ENCODE data around the gene C12orf43. TPM values are rescaled to one million over a fixed set of nuclear protein-coding genes. Genes with fewer than 3 reads are reported as not detected.

C12orf43 gene
- total and polyA plus RNA-seq, 3 experiments from 2014 or later: 24.9 to 40.3 (median 38.1) TPM

DNA sequence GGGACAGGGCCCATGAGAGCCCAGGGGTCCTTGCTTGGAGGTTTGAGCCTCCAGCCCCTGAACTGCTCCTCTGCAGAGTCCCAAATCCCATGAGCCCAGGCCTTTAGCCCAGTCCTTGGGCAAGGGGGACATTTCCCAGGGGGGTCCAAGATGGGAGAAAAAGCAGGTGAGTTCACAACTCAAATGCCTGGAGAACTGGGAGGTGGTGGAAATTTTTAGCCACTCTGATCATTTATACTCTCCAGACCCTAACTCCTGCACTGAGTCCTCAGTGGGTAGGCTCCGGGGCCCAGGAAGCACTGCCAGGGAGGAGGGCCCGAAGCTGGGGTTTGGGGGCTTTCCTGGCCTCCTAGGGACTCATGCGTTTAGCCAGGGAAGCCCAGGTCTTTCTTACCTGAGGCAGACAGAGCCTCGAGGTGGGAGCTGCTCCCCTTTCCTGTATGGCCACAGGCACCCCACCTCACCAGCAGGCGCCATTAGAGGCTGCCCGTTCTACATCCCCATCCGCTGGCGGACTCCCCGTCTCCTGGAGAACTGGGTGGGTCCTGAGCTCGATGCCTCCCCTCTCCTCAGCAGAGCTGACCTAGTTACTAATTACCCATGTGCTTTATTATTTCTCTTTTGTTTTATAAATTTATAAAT lies 36.9 kb downstream of the C12orf43 start:
- Mint-ChIP-seq H3K4me3 (no peak overlapping the region), H3K27ac (no peak overlapping the region), H3K36me3 (no peaks in the 10 kb centered on the region), H3K9me3 (no peaks in the 10 kb centered on the region), H3K27me3 (no peaks in the 10 kb centered on the region), H3K4me1 (no peaks in the 10 kb centered on the region)
- Histone ChIP-seq H3K36me3 (ENCODE audit: insufficient read depth, low read length) (no peaks in the 10 kb centered on the region), H3K27me3 (ENCODE audit: insufficient read depth, low read length, poor library complexity, severe bottlenecking) (no peaks in the 10 kb centered on the region), H3K9me3 (ENCODE audit: low read length) (no peaks in the 10 kb centered on the region), H3K4me1 (ENCODE audit: insufficient read depth, low read length) (no peaks in the 10 kb centered on the region), H3K4me3 (ENCODE audit: low read length) (no peak overlapping the region), H3K27ac (ENCODE audit: low read depth, low read length) (no peak overlapping the region)
- CTCF ChIA-PET: interaction anchor here (1.4 kb wide), 1 partner anchor 80 kb away, joined by 4 read pairs; no protein-coding TSS in a partner anchor
- POLR2A ChIA-PET: no interaction called here
- DNase-seq: no peak

DNA sequence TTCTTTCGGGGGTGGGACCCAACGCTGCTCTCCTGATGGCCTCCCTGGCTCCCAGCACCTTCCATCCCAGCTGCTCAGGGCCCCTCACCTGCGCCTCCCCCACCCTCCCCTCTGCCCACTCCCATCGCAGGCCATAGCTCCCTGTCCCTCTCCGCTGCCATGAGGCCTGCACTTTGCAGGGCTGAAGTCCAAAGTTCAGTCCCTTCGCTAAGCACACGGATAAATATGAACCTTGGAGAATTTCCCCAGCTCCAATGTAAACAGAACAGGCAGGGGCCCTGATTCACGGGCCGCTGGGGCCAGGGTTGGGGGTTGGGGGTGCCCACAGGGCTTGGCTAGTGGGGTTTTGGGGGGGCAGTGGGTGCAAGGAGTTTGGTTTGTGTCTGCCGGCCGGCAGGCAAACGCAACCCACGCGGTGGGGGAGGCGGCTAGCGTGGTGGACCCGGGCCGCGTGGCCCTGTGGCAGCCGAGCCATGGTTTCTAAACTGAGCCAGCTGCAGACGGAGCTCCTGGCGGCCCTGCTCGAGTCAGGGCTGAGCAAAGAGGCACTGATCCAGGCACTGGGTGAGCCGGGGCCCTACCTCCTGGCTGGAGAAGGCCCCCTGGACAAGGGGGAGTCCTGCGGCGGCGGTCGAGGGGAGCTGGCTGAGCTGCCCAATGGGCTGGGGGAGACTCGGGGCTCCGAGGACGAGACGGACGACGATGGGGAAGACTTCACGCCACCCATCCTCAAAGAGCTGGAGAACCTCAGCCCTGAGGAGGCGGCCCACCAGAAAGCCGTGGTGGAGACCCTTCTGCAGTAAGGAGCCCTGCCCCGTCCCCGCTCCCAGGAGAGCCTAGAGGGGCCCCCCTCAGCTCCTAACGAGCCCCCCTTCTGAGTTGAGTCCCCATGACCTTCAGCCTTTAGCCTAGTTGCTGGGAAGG lies 37.7 kb downstream of the C12orf43 start, which contains the start of gene HNF1A:
HNF1A (plus strand) TSS at position 248 of the 924 bp plus-strand sequence; CDS start at position 474, 226 bp downstream.
- no peaks in the 10 kb centered on the region for H3K4me1 Mint-ChIP-seq
- H3K36me3 Mint-ChIP-seq: no peaks in the 10 kb centered on the region
- no peaks in the 10 kb centered on the region for H3K9me3 Mint-ChIP-seq
- H3K4me1 ChIP-seq (ENCODE audit: insufficient read depth, low read length): no peaks in the 10 kb centered on the region
- H3K36me3 ChIP-seq (ENCODE audit: insufficient read depth, low read length): no peaks in the 10 kb centered on the region
- no peak within 1 kb of the TSS for H3K4me3 Mint-ChIP-seq
- no peaks in the 10 kb centered on the region for H3K27me3 Mint-ChIP-seq
- H3K4me3 ChIP-seq (ENCODE audit: low read length): no peak within 1 kb of the TSS
- DNase-seq: no peak
- ChIA-PET POLR2A (no interaction called here), CTCF (no interaction called here)
- peak within 1 kb of the TSS in 1 of 8 donors; percentile 43 for H3K27ac Mint-ChIP-seq
- H3K27ac ChIP-seq (ENCODE audit: low read depth, low read length): no peak within 1 kb of the TSS
- H3K27me3 ChIP-seq (ENCODE audit: insufficient read depth, low read length, poor library complexity, severe bottlenecking): no peaks in the 10 kb centered on the region
- H3K9me3 ChIP-seq (ENCODE audit: low read length): no peaks in the 10 kb centered on the region

DNA sequence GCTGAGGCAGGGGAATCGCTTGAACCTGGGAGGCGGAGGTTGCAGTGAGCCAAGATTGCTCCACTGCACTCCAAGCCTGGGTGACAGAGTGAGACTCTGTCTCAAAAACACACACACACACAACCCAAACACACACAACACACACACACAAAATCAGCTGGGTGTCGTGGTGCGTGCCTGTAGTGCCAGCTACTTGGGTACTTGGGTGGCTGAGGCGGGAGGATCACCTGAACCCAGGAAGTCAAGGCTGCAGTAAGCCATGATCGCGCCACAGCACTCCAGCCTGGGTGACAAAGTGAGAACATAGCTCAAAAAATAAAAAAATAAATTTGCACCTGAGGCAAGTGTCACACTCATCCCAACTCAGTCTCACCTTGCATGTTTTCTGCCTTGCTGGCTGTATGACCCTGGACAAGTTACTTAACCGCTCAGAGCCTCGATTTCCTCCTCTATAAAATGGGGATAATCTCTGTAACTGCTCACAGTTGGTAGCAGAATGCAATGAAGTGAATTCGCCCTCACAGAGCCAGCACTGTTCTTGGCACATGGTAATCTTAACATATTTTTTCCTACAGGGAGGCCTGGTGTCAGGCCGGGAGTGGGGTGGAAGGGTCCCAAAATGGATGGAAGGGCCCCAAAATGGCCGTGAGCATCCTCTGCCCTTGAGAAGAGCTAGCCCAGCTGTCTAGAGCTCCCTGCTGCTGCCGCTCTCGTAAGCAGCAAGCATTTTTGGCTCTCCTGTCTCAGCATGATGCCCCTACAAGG lies 38.6 kb downstream of the C12orf43 start:
- POLR2A ChIA-PET: no interaction called here
- no peaks in the 10 kb centered on the region for H3K9me3 Mint-ChIP-seq
- no peak overlapping the region for H3K27ac ChIP-seq (ENCODE audit: low read depth, low read length)
- CTCF ChIA-PET: no interaction called here
- no peaks in the 10 kb centered on the region for H3K27me3 Mint-ChIP-seq
- no peak overlapping the region for H3K4me3 ChIP-seq (ENCODE audit: low read length)
- no peak overlapping the region for H3K4me3 Mint-ChIP-seq
- no peaks in the 10 kb centered on the region for H3K4me1 Mint-ChIP-seq
- H3K27ac Mint-ChIP-seq: peak overlapping the region in 1 of 8 donors; percentile 43
- no peaks in the 10 kb centered on the region for H3K4me1 ChIP-seq (ENCODE audit: insufficient read depth, low read length)
- no peaks in the 10 kb centered on the region for H3K36me3 Mint-ChIP-seq
- H3K9me3 ChIP-seq (ENCODE audit: low read length): no peaks in the 10 kb centered on the region
- H3K36me3 ChIP-seq (ENCODE audit: insufficient read depth, low read length): no peaks in the 10 kb centered on the region
- DNase-seq: no peak
- H3K27me3 ChIP-seq (ENCODE audit: insufficient read depth, low read length, poor library complexity, severe bottlenecking): no peaks in the 10 kb centered on the region

DNA sequence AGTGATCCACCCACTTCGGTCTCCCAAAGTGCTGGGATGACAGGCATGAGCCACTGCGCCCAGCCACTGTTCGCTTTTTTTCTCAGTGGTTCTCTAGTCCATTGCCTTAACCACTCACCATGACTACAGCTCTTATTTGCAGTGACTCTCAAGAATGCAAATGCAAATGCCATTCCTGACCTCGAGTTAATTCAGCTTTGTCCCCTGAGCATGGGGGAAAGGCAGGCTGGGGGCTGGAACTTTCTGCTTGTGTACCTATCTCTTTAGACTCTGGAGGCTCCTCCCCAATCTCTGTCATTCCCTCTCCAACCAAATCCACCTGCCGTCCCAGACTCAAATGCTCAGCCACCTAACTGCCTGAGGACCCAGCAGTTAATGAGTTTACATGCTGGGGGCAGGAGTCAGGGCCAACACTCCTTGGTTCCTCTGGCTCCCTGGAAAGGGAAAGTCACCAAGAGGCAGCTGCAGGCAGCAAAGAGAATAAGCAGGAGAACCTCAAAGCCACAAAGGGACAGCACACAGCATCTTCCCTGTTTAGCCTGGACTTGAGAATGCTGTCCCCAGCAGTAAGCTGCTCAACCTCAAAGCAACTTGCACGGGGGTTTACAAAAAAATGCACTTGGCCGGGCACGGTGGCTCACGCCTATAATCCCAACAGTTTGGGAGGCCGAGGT lies 43.3 kb downstream of the C12orf43 start:
- Histone ChIP-seq H3K9me3 (ENCODE audit: low read length) (no peaks in the 10 kb centered on the region), H3K36me3 (ENCODE audit: insufficient read depth, low read length) (no peaks in the 10 kb centered on the region), H3K27ac (ENCODE audit: low read depth, low read length) (no peak overlapping the region), H3K4me1 (ENCODE audit: insufficient read depth, low read length) (no peaks in the 10 kb centered on the region), H3K4me3 (ENCODE audit: low read length) (no peak overlapping the region), H3K27me3 (ENCODE audit: insufficient read depth, low read length, poor library complexity, severe bottlenecking) (no peaks in the 10 kb centered on the region)
- H3K4me1 Mint-ChIP-seq: peaks cover 0 to 4% (median 2%) of the 10 kb centered on the region in 3 donors
- no peaks in the 10 kb centered on the region for H3K27me3 Mint-ChIP-seq
- H3K4me3 Mint-ChIP-seq: no peak overlapping the region
- H3K36me3 Mint-ChIP-seq: no peaks in the 10 kb centered on the region
- DNase-seq: no peak
- POLR2A ChIA-PET: interaction anchor here (0.7 kb wide), 1 partner anchor 356 kb away, joined by 6 read pairs; no protein-coding TSS in a partner anchor
- CTCF ChIA-PET: interaction anchor here (1.2 to 2.6 kb wide), 11 partner anchors 10 to 390 kb away, joined by 3 to 29 read pairs (median 9); no protein-coding TSS in a partner anchor
- H3K9me3 Mint-ChIP-seq: no peaks in the 10 kb centered on the region
- peak overlapping the region in 1 of 8 donors; percentile 43 for H3K27ac Mint-ChIP-seq

DNA sequence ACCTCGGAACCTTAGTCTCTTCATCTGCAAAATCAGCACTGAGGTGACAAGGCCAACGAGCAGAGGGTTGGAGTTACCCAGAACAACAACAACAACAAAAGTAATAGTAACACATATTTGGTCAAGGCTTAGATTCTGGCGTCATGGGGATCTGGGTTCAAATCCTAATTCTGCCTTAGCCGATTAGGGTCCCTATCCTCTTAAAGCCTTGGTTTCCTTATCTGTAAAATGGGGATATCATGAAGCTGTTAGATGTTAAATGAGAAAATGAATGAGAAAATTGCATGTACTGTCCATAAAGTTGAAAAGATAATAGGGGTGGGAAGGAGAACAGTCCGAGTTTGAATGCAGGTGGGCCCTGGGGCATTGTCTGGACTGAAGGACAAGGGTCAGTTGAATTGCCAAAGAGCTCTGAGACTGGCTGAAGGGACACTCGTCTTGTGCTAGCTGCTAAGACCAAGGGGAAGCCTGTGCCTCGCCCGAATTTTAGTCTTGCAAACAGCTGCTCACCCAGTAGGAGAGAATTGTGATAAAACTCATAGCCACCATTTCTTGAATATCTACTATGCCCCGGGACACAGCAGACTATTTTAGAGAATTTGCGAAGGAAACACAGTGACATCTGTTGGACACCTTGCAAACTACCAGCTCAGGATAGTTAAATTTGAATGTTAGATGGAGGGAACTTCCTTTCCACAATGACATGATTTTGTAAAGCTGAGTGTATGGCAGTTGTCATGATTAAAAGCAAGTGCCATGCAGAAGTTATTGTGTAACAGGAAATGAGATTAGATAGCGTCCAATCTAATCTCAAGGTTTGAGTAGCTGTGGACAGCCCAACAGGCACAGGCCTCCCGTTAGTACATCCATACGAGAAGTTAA lies 44.7 kb downstream of the C12orf43 start:
- H3K4me3 Mint-ChIP-seq: no peak overlapping the region
- ChIA-PET CTCF (interaction anchor here (0.5 to 2.6 kb wide), 37 partner anchors 8 to 786 kb away, joined by 3 to 29 read pairs (median 4); partner anchors contain the start of genes POP5 and UNC119B), POLR2A (no interaction called here)
- H3K4me1 ChIP-seq (ENCODE audit: insufficient read depth, low read length): no peaks in the 10 kb centered on the region
- no peak overlapping the region for H3K27ac ChIP-seq (ENCODE audit: low read depth, low read length)
- H3K27ac Mint-ChIP-seq: peak overlapping the region in 1 of 8 donors; percentile 20
- H3K4me1 Mint-ChIP-seq: peaks cover 0 to 4% (median 2%) of the 10 kb centered on the region in 3 donors
- DNase-seq: peak in 2 of 5 donors; percentile 48 to 66
- H3K9me3 ChIP-seq (ENCODE audit: low read length): no peaks in the 10 kb centered on the region
- no peaks in the 10 kb centered on the region for H3K27me3 ChIP-seq (ENCODE audit: insufficient read depth, low read length, poor library complexity, severe bottlenecking)
- no peaks in the 10 kb centered on the region for H3K36me3 Mint-ChIP-seq
- no peaks in the 10 kb centered on the region for H3K27me3 Mint-ChIP-seq
- no peak overlapping the region for H3K4me3 ChIP-seq (ENCODE audit: low read length)
- no peaks in the 10 kb centered on the region for H3K36me3 ChIP-seq (ENCODE audit: insufficient read depth, low read length)
- H3K9me3 Mint-ChIP-seq: no peaks in the 10 kb centered on the region

DNA sequence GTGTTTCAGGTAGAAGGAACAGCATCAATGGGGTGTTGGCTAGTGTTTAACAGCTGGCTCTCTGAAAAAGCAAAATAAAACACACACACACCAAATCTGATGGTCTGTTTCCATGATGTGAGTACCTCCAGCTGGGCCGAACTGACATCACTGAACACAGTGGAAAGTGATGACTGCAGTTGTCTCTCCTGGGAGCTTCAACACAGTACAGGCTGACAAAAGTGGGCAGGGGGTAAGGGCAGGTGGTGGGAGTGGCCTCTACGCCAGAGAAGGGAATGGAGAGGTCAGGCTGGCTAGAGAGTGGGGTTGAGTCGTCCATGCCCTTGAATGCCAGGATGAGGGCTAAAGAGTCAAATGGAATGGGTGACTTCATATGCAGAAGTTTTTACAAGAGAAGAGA lies 46.0 kb downstream of the C12orf43 start:
- no peaks in the 10 kb centered on the region for H3K36me3 Mint-ChIP-seq
- Histone ChIP-seq H3K27me3 (ENCODE audit: insufficient read depth, low read length, poor library complexity, severe bottlenecking) (no peaks in the 10 kb centered on the region), H3K27ac (ENCODE audit: low read depth, low read length) (no peak overlapping the region), H3K4me1 (ENCODE audit: insufficient read depth, low read length) (no peaks in the 10 kb centered on the region), H3K36me3 (ENCODE audit: insufficient read depth, low read length) (no peaks in the 10 kb centered on the region), H3K4me3 (ENCODE audit: low read length) (no peak overlapping the region), H3K9me3 (ENCODE audit: low read length) (no peaks in the 10 kb centered on the region)
- no peak for DNase-seq
- no peaks in the 10 kb centered on the region for H3K9me3 Mint-ChIP-seq
- peaks cover 0 to 4% (median 2%) of the 10 kb centered on the region in 3 donors for H3K4me1 Mint-ChIP-seq
- ChIA-PET CTCF (interaction anchor here (1.2 to 2.5 kb wide), 2 partner anchors 7 to 63 kb away, joined by 3 to 10 read pairs; no protein-coding TSS in a partner anchor), POLR2A (no interaction called here)
- H3K27me3 Mint-ChIP-seq: no peaks in the 10 kb centered on the region
- H3K4me3 Mint-ChIP-seq: no peak overlapping the region
- H3K27ac Mint-ChIP-seq: peak overlapping the region in 2 of 8 donors; percentile 40 to 47

Measured in CD8-positive, alpha-beta memory T cell (primary cell).